Mammary epithelial cell (primary cell): ENCODE data around the gene TTC7B.

ENCODE experiments used
- CTCF ChIP-seq, 2 donors: IDR thresholded peaks in 1 of 2; conservative IDR thresholded peaks in 1 of 2; 2 replicates each; pipeline ENCODE4 v1.5.1; 2011 to 2012; ENCODE audit warnings: inconsistent platforms in 2 of 2, low read length in 2 of 2, mild to moderate bottlenecking in 2 of 2, control low read depth in 1 of 2, low read depth in 1 of 2; ENCODE audit not compliant: insufficient read depth in 1 of 2; ENCODE audit errors: extremely low read depth in 1 of 2
- EZH2 ChIP-seq: IDR thresholded peaks from 2 replicates; pipeline ENCODE4 v1.6.1; 2012; ENCODE audit warnings: low read length, inconsistent platforms, borderline replicate concordance

GRCh38 chr14:90820958-90821357 lies 4.7 kb upstream of the TTC7B start:
- TF ChIP-seq CTCF (conservative IDR thresholded peaks at IDR 0.05 in 1 of 2, IDR thresholded peaks at IDR 0.05 in 1 of 2; ENCODE audit: extremely low read depth in 1 of 2, insufficient read depth in 1 of 2, low read depth in 1 of 2, low read length in 2 of 2) (no peak), EZH2 (no peak)
